HUDEP-2 (cell line): ENCODE data around the gene APOH.

Experiments
- DNase-seq, 76 experiments: peaks; one replicate each; lab custom pipeline; 2025; ENCODE audit not compliant: unreplicated experiment in 76 of 76; lab: John Stamatoyannopoulos, UW

APOH gene

GRCh38 chr17:66200685-66201092 is 28.5 kb downstream of the APOH start:
- peak in 63 of 76 experiments; percentile 2 to 77 (median 35) for DNase-seq

- DNase-seq = no peak
Measured at GRCh38 chr17:66198242-66198641, 31.0 kb downstream of the APOH start.

GRCh38 chr17:66192378-66192687 is 36.9 kb downstream of the APOH start:
- no peak for DNase-seq

GRCh38 chr17:66191593-66192377 is 37.4 kb downstream of the APOH start, which contains the start of gene CEP112:
Gene CEP112 (minus strand): TSS chr17:66192133.
- DNase-seq = peak in 55 of 76 experiments; percentile 3 to 60 (median 31)

GRCh38 chr17:66190738-66191592 is 38.2 kb downstream of the APOH start:
- no peak for DNase-seq

GRCh38 chr17:66187718-66188117 is 41.5 kb downstream of the APOH start:
- DNase-seq = no peak

GRCh38 chr17:66185862-66186261 is 43.4 kb downstream of the APOH start:
- DNase-seq = no peak

GRCh38 chr17:66184392-66184791 is 44.8 kb downstream of the APOH start:
- DNase-seq = no peak

GRCh38 chr17:66183529-66183928 is 45.7 kb downstream of the APOH start:
- no peak for DNase-seq

- no peak for DNase-seq
Measured at GRCh38 chr17:66178642-66179041, 50.6 kb downstream of the APOH start.

- DNase-seq = no peak
Measured at GRCh38 chr17:66177048-66177447, 52.2 kb downstream of the APOH start.

GRCh38 chr17:66175892-66176291 is 53.3 kb downstream of the APOH start:
- no peak for DNase-seq

GRCh38 chr17:66172691-66173223 is 56.5 kb downstream of the APOH start:
- no peak for DNase-seq

GRCh38 chr17:66172144-66172543 is 57.1 kb downstream of the APOH start:
- DNase-seq = no peak

GRCh38 chr17:66171692-66172091 is 57.5 kb downstream of the APOH start:
- DNase-seq = no peak

- no peak for DNase-seq
Measured at GRCh38 chr17:66171172-66171571, 58.0 kb downstream of the APOH start.

GRCh38 chr17:66169839-66170238 is 59.4 kb downstream of the APOH start:
- no peak for DNase-seq

GRCh38 chr17:66167189-66167815 is 61.9 kb downstream of the APOH start:
- DNase-seq = no peak

- peak in 15 of 76 experiments; percentile 1 to 35 (median 9) for DNase-seq
Measured at GRCh38 chr17:66165537-66166123, 63.6 kb downstream of the APOH start.
